Neural cell (in vitro differentiated cells): ENCODE data around the gene DHX58.

Experiments
- EP300 ChIP-seq: fragments of 450-650 bp; conservative IDR thresholded peaks from 2 replicates; pipeline ENCODE4 v1.6.1; 2014; ENCODE audit warnings: antibody characterized with exemption, mild to moderate bottlenecking, moderate library complexity; ENCODE audit not compliant: poor library complexity, severe bottlenecking
- EZH2 ChIP-seq: fragments of 200-600, 300-800 bp; shearing (Covaris generic), sonication (generic); IDR thresholded peaks from 2 replicates; pipeline ENCODE4 v1.6.1; 2014; ENCODE audit warnings: antibody characterized with exemption, low read length, borderline replicate concordance, mild to moderate bottlenecking; ENCODE audit not compliant: insufficient read depth, poor library complexity, severe bottlenecking
- MXI1 ChIP-seq: fragments of 450-650 bp; conservative IDR thresholded peaks from 2 replicates; pipeline ENCODE4 v1.6.1; 2014; ENCODE audit warnings: antibody characterized with exemption, mild to moderate bottlenecking; ENCODE audit not compliant: poor library complexity, severe bottlenecking
- POLR2AphosphoS5 ChIP-seq: IDR thresholded peaks from 2 replicates; pipeline ENCODE4 v1.6.1; 2012
- RAD21 ChIP-seq: fragments of 450-650 bp; conservative IDR thresholded peaks from 2 replicates; pipeline ENCODE4 v1.6.1; 2014; ENCODE audit warnings: antibody characterized with exemption, mild to moderate bottlenecking, moderate library complexity
- TF ChIP-seq, protein P1 (sequence below): fragments of 450-650 bp; IDR thresholded peaks from 2 replicates; pipeline ENCODE4 v1.5.1; 2014; ENCODE audit warnings: antibody characterized with exemption, mild to moderate bottlenecking, moderate library complexity; ENCODE audit not compliant: poor library complexity, severe bottlenecking
- TF ChIP-seq, protein P2 (sequence below): IDR thresholded peaks from 2 replicates; pipeline ENCODE4 v1.6.1; 2012; ENCODE audit warnings: borderline replicate concordance

DNA sequence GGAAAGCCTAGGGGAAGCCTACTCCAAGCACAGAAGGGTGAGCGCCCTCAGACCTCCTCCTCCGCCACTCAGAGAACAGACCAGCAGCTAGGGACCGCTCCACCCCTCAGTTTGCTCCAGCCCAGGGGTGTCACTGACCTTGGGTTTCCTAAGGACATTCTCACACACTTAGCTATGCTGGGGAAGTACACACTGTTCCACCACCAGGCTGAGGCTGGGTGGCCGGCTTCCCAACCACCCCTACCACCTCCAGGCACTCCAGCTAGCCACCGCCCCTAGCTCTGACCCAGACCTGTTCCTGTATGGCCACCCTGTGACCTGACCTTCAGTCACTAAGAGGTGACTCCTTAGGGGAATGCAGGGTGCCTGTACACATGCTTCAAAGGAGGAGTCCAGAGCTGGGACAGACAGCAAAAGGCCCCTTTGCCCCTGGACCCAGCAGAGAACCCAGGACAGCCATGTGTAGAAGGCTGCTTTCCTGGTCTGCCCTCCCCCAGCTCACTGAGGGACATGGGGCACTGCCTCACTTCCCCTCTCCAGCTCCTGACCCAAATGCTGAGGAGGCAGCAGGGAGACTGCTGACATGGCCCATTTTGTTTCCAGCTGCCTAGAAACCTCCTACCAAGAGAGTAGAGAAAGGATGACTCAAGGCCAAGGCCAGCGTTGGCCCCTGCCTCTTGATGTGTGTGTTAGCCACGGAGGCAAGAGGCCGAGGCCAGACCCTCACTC lies 16.8 kb upstream of the DHX58 start:
- TF ChIP-seq, protein P1, sequence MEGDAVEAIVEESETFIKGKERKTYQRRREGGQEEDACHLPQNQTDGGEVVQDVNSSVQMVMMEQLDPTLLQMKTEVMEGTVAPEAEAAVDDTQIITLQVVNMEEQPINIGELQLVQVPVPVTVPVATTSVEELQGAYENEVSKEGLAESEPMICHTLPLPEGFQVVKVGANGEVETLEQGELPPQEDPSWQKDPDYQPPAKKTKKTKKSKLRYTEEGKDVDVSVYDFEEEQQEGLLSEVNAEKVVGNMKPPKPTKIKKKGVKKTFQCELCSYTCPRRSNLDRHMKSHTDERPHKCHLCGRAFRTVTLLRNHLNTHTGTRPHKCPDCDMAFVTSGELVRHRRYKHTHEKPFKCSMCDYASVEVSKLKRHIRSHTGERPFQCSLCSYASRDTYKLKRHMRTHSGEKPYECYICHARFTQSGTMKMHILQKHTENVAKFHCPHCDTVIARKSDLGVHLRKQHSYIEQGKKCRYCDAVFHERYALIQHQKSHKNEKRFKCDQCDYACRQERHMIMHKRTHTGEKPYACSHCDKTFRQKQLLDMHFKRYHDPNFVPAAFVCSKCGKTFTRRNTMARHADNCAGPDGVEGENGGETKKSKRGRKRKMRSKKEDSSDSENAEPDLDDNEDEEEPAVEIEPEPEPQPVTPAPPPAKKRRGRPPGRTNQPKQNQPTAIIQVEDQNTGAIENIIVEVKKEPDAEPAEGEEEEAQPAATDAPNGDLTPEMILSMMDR = no peak
- TF ChIP-seq EZH2 (no peak), EP300 (no peak), POLR2AphosphoS5 (no peak), RAD21 (no peak), MXI1 (no peak)
- TF ChIP-seq, protein P2, sequence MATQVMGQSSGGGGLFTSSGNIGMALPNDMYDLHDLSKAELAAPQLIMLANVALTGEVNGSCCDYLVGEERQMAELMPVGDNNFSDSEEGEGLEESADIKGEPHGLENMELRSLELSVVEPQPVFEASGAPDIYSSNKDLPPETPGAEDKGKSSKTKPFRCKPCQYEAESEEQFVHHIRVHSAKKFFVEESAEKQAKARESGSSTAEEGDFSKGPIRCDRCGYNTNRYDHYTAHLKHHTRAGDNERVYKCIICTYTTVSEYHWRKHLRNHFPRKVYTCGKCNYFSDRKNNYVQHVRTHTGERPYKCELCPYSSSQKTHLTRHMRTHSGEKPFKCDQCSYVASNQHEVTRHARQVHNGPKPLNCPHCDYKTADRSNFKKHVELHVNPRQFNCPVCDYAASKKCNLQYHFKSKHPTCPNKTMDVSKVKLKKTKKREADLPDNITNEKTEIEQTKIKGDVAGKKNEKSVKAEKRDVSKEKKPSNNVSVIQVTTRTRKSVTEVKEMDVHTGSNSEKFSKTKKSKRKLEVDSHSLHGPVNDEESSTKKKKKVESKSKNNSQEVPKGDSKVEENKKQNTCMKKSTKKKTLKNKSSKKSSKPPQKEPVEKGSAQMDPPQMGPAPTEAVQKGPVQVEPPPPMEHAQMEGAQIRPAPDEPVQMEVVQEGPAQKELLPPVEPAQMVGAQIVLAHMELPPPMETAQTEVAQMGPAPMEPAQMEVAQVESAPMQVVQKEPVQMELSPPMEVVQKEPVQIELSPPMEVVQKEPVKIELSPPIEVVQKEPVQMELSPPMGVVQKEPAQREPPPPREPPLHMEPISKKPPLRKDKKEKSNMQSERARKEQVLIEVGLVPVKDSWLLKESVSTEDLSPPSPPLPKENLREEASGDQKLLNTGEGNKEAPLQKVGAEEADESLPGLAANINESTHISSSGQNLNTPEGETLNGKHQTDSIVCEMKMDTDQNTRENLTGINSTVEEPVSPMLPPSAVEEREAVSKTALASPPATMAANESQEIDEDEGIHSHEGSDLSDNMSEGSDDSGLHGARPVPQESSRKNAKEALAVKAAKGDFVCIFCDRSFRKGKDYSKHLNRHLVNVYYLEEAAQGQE = no peak
